Measurements from ENCODE around the gene PAFAH2. TPM values are rescaled to one million over a fixed set of nuclear protein-coding genes. Genes with fewer than 3 reads are reported as not detected.

PAFAH2 gene
- total and polyA plus RNA-seq, 2 of the 8 experiments (the other 6 are each of a cell fraction or from before 2014, with no cell fraction given), result 7.7 to 9.3 TPM

DNA sequence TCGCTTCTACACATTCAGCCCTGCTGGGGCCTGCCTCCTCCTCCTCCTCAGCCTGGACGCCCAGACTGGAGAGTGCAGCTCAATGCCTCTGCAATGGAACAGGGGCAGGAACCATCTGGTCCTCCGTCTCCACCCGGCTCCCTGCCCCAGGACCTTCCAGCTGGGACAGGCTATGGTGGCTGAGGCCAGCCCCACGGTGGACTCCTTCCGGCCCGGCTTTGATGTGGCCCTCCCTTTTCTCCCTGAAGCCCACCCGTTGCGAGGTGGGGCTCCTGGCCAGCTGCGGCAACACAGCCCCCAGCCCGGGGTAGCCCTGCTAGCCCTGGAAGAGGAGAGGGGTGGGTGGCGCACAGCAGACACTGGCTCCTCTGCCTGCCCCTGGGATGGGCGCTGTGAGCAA is 25.1 kb upstream of the PAFAH2 start:
- no peaks in the 10 kb centered on the region for H3K79me1 ChIP-seq (ENCODE audit: low read depth, low read length)
- FAIRE-seq, result no peak
- no peak overlapping the region for H2AK5ac ChIP-seq (ENCODE audit: low read depth, low read length)
- TF ChIP-seq PHF8 (conservative IDR thresholded peaks at IDR 0.05; ENCODE audit: low read depth, low read length) (no peak), JUN (IDR thresholded peaks at IDR 0.05; ENCODE audit: low read depth, low read length) (no peak), TAF1 (IDR thresholded peaks at IDR 0.05; ENCODE audit: low read depth, low read length) (no peak), SRF (IDR thresholded peaks at IDR 0.05; ENCODE audit: low read depth, low read length) (no peak), SAP30 (IDR thresholded peaks at IDR 0.05; ENCODE audit: insufficient read depth, insufficient replicate concordance, low read length) (no peak), FOSL1 (IDR thresholded peaks at IDR 0.05; ENCODE audit: insufficient read depth, low read depth, low read length) (no peak), POLR2AphosphoS5 (IDR thresholded peaks at IDR 0.05; ENCODE audit: low read depth, low read length) (no peak), CTBP2 (IDR thresholded peaks at IDR 0.05; ENCODE audit: borderline replicate concordance, insufficient read depth, insufficient read length, low read length) (no peak), KDM1A (IDR thresholded peaks at IDR 0.05; ENCODE audit: borderline replicate concordance, low read length) (no peak)
- TF ChIP-seq, protein P1, sequence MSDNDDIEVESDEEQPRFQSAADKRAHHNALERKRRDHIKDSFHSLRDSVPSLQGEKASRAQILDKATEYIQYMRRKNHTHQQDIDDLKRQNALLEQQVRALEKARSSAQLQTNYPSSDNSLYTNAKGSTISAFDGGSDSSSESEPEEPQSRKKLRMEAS (IDR thresholded peaks at IDR 0.05), result no peak

More for the DNA sequence above, 25.1 kb upstream of the PAFAH2 start:
- Histone ChIP-seq H3K27ac (ENCODE audit: low read depth, low read length) (no peak overlapping the region), H4K91ac (replicated peaks; ENCODE audit: insufficient read length, low read length) (no peak overlapping the region), H2BK120ac (replicated peaks; ENCODE audit: low read depth, low read length) (no peak overlapping the region), H3K27me3 (replicated peaks in 1 of 4; ENCODE audit: control insufficient read depth in 3 of 4, extremely low read depth in 1 of 4, insufficient read depth in 3 of 4, low read length in 3 of 4) (no peaks in the 10 kb centered on the region), H2AFZ (ENCODE audit: low read length) (no peak overlapping the region), H3K79me2 (ENCODE audit: control insufficient read depth in 1 of 2, insufficient read depth in 2 of 2, low read length in 2 of 2) (no peaks in the 10 kb centered on the region), H3K4me3 (ENCODE audit: extremely low read depth in 1 of 4, insufficient read depth in 2 of 4, low read depth in 3 of 4, low read length in 4 of 4) (no peak overlapping the region), H3K4me2 (ENCODE audit: insufficient read depth in 1 of 2, low read depth in 2 of 2, low read length in 2 of 2) (no peak overlapping the region; a peak in 1 of 4 replicates), H2BK5ac (ENCODE audit: low read depth, low read length) (no peak overlapping the region), H3K9ac (replicated peaks in 1 of 4; ENCODE audit: extremely low read depth in 1 of 4, low read depth in 3 of 4, low read length in 3 of 4) (no peak overlapping the region), H3K18ac (ENCODE audit: extremely low read depth, low read length) (no peak overlapping the region), H4K5ac (ENCODE audit: insufficient read length, low read depth, low read length) (no peak overlapping the region), H4K20me1 (replicated peaks in 1 of 2; ENCODE audit: control insufficient read depth in 1 of 2, insufficient read depth in 2 of 2, low read length in 2 of 2) (no peaks in the 10 kb centered on the region), H2BK12ac (ENCODE audit: low read depth, low read length) (no peak overlapping the region), H3K23ac (ENCODE audit: insufficient read length) (no peak overlapping the region), H3K23me2 (ENCODE audit: low read depth, low read length) (peaks cover 3% of the 10 kb centered on the region; the same call in 1 of the 2 replicates), H3K4ac (replicated peaks; ENCODE audit: insufficient read length, low read depth, low read length) (no peak overlapping the region), H3K4me1 (replicated peaks in 1 of 4; ENCODE audit: control insufficient read depth in 3 of 4, insufficient read depth in 4 of 4, low read length in 3 of 4) (peaks cover 0 to 16% (median 12%) of the 10 kb centered on the region in 4 experiments; a peak in 6 of 7 replicates), H3K56ac (replicated peaks; ENCODE audit: insufficient read length, low read depth, low read length) (no peak overlapping the region), H3K36me3 (ENCODE audit: control insufficient read depth in 2 of 4, insufficient read depth in 4 of 4, low read length in 3 of 4) (no peaks in the 10 kb centered on the region), H4K8ac (ENCODE audit: extremely low read depth, insufficient read depth, low read length) (no peak overlapping the region), H3K9me3 (ENCODE audit: insufficient read depth in 2 of 2, low read depth in 1 of 2, low read length in 1 of 2) (no peaks in the 10 kb centered on the region), H2BK20ac (ENCODE audit: low read length) (no peak overlapping the region), H2BK15ac (ENCODE audit: low read length) (no peak overlapping the region), H3K14ac (ENCODE audit: insufficient read length) (no peak overlapping the region)
- CTCF ChIA-PET (ENCODE audit: partially characterized antibody), result interaction anchor here (1.8 to 6.4 kb wide), 3 partner anchors 11 to 127 kb away, joined by 12 to 46 read pairs (median 12); no protein-coding TSS in a partner anchor
- 83% methylated on average over 7 of the region's 13 CpGs; no CpG with 5 or more reads in 1 of the 2 experiments for WGBS, 2 experiments (ENCODE audit: extremely low coverage in 1 of 2, insufficient coverage in 1 of 2, insufficient read length in 1 of 2, insufficient replicate concordance in 2 of 2, low coverage in 1 of 2, low lambda C conversion rate in 2 of 2, missing lambda C conversion rate in 1 of 2)
- POLR2A ChIA-PET (ENCODE audit: partially characterized antibody), result interaction anchor here (0.7 to 1.9 kb wide), 2 partner anchors 10 to 1635 kb away, joined by 3 to 5 read pairs; no protein-coding TSS in a partner anchor
- no peak for DNase-seq (ENCODE audit: low read depth in 1 of 2, low spot score in 2 of 2)

Data from H1 (cell line).